Neuronal stem cell (in vitro differentiated cells): ENCODE data around the gene BOLL.

Experiments used
- DNase-seq: peaks from one replicate; pipeline ENCODE4 v3.0.0-alpha.2; 2013; ENCODE audit warnings: low spot score
- H2AFZ ChIP-seq: one replicate; pipeline ENCODE4 v1.6.1; 2013; ENCODE audit warnings: mild to moderate bottlenecking, low read length, inconsistent platforms
- H2AK5ac ChIP-seq: 2 replicates; pipeline ENCODE4 v1.6.1; 2013; ENCODE audit warnings: low read depth, mild to moderate bottlenecking, inconsistent platforms, low read length, moderate library complexity, mixed read lengths
- H2BK120ac ChIP-seq: 2 replicates; pipeline ENCODE4 v1.6.1; 2013; ENCODE audit warnings: low read depth, mild to moderate bottlenecking, inconsistent platforms, low read length, moderate library complexity, mixed read lengths
- H2BK12ac ChIP-seq: one replicate; pipeline ENCODE4 v1.6.1; 2013; ENCODE audit warnings: low read length, inconsistent platforms
- H2BK15ac ChIP-seq: 2 replicates; pipeline ENCODE4 v1.6.1; 2013; ENCODE audit warnings: mild to moderate bottlenecking, low read length, inconsistent platforms, mixed read lengths
- H2BK5ac ChIP-seq: one replicate; pipeline ENCODE4 v1.6.1; 2013; ENCODE audit warnings: inconsistent platforms, mild to moderate bottlenecking, low read length, moderate library complexity
- H3K14ac ChIP-seq: one replicate; pipeline ENCODE4 v1.6.1; 2013; ENCODE audit warnings: low read length, inconsistent platforms
- H3K18ac ChIP-seq: 2 replicates; pipeline ENCODE4 v1.6.1; 2013; ENCODE audit warnings: low read length, inconsistent platforms
- H3K23ac ChIP-seq: 2 replicates; pipeline ENCODE4 v1.6.1; 2013; ENCODE audit warnings: low read depth, mild to moderate bottlenecking, mixed read lengths, low read length, inconsistent platforms; ENCODE audit not compliant: poor library complexity
- H3K27ac ChIP-seq: replicated peaks from 3 replicates; pipeline ENCODE4 v1.5.1; 2013; ENCODE audit warnings: low read length, inconsistent platforms
- H3K27me3 ChIP-seq, 3 experiments: 2 replicates each; pipeline ENCODE4 v1.6.1; 2013; ENCODE audit warnings: low read length in 3 of 3, mild to moderate bottlenecking in 2 of 3, inconsistent platforms in 1 of 3, low read depth in 1 of 3, mixed read lengths in 1 of 3, moderate library complexity in 1 of 3; ENCODE audit not compliant: control insufficient read depth in 3 of 3, insufficient read depth in 3 of 3
- H3K36me3 ChIP-seq, 2 donors: replicated peaks in 1 of 2; 2 replicates each; pipeline ENCODE4 v1.6.1; 2013; ENCODE audit warnings: low read length in 2 of 2; ENCODE audit not compliant: control insufficient read depth in 2 of 2, insufficient read depth in 2 of 2
- H3K4ac ChIP-seq: 2 replicates; pipeline ENCODE4 v1.6.1; 2013; ENCODE audit warnings: inconsistent platforms, mild to moderate bottlenecking, low read length, moderate library complexity
- H3K4me1 ChIP-seq, 2 donors: 1 replicate in 1 of 2; 2 replicates in 1 of 2; pipeline ENCODE4 v1.6.1; 2013; ENCODE audit warnings: low read length in 2 of 2, low read depth in 1 of 2; ENCODE audit not compliant: control insufficient read depth in 2 of 2, insufficient read depth in 1 of 2
- H3K4me2 ChIP-seq: one replicate; pipeline ENCODE4 v1.6.1; 2013; ENCODE audit warnings: mild to moderate bottlenecking, low read length, inconsistent platforms; ENCODE audit not compliant: insufficient read depth, poor library complexity, severe bottlenecking
- H3K4me3 ChIP-seq, 2 donors: 2 replicates each; pipeline ENCODE4 v1.5.1; 2013; ENCODE audit warnings: low read length in 2 of 2, mild to moderate bottlenecking in 2 of 2, inconsistent platforms in 1 of 2, moderate library complexity in 1 of 2
- H3K79me1 ChIP-seq: one replicate; pipeline ENCODE4 v1.6.1; 2013; ENCODE audit warnings: low read depth, mild to moderate bottlenecking, inconsistent platforms, low read length, moderate library complexity
- H3K9ac ChIP-seq: one replicate; pipeline ENCODE4 v1.6.1; 2013; ENCODE audit warnings: mild to moderate bottlenecking, low read depth, low read length, inconsistent platforms; ENCODE audit not compliant: poor library complexity
- H3K9me3 ChIP-seq, 2 donors: replicated peaks in 1 of 2; 2 replicates each; pipeline versions ENCODE3 to v1.6.1; 2013; ENCODE audit warnings: low read length in 2 of 2, mild to moderate bottlenecking in 2 of 2, inconsistent platforms in 1 of 2, low read depth in 1 of 2, mixed read lengths in 1 of 2, moderate library complexity in 1 of 2; ENCODE audit not compliant: control insufficient read depth in 2 of 2, insufficient read depth in 1 of 2
- H4K8ac ChIP-seq: one replicate; pipeline ENCODE4 v1.6.1; 2013; ENCODE audit warnings: low read depth, mild to moderate bottlenecking, inconsistent platforms, low read length, moderate library complexity
- H4K91ac ChIP-seq: one replicate; pipeline ENCODE4 v1.6.1; 2013; ENCODE audit warnings: low read length, low read depth, mild to moderate bottlenecking, inconsistent platforms; ENCODE audit not compliant: poor library complexity
- WGBS, 2 donors: extraction: QIAGEN DNeasy Blood & Tissue Kit; methylation state at CpG; one replicate each; pipeline ENCODE4 v1.1.7; 2013; ENCODE audit warnings: missing lambda C conversion rate in 2 of 2, mixed read lengths in 1 of 2; ENCODE audit not compliant: insufficient read length in 2 of 2, insufficient replicate concordance in 1 of 2; ENCODE audit errors: extremely low coverage in 2 of 2; 5-methylcytosine and 5-hydroxymethylcytosine counted together

The BOLL gene

DNA sequence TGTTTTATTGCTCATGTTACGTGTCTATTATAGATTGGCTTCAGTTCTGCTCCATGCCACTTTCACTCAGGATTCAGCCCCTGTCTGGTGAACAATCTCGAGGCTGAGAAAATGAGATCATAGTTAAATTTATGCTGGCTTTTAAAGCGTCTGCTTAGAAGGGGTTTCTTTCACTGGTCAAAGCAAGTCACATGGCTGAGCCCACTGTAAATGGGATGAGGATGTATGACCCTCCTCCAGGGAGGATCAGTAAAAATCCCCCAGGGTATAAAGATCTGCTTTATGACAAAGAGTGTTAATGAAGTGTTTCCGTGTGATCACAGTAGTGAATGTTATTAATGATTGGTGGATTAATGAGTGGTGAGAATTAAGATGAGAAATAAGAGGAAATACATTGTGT is 13.1 kb upstream of the BOLL start:
- Histone ChIP-seq H4K8ac (no peak overlapping the region), H3K4me3 (no peak overlapping the region), H3K18ac (no peak overlapping the region), H2AK5ac (no peak overlapping the region), H2BK12ac (no peak overlapping the region), H4K91ac (no peak overlapping the region), H3K9me3 (no peaks in the 10 kb centered on the region), H3K36me3 (no peaks in the 10 kb centered on the region), H3K14ac (no peak overlapping the region), H3K4ac (no peak overlapping the region), H3K27me3 (peaks cover 0 to 24% (median 0%) of the 10 kb centered on the region in 3 experiments), H3K4me2 (no peak overlapping the region), H2BK5ac (no peak overlapping the region), H3K79me1 (no peaks in the 10 kb centered on the region), H3K4me1 (no peaks in the 10 kb centered on the region), H2BK120ac (no peak overlapping the region), H3K9ac (no peak overlapping the region), H2AFZ (no peak overlapping the region), H3K23ac (no peak overlapping the region), H2BK15ac (no peak overlapping the region), H3K27ac (no peak overlapping the region)
- WGBS, 2 donors = 100% methylated on average over 1 of the region's 4 CpGs; no CpG with 5 or more reads in 1 of the 2 donors
- no peak for DNase-seq

DNA sequence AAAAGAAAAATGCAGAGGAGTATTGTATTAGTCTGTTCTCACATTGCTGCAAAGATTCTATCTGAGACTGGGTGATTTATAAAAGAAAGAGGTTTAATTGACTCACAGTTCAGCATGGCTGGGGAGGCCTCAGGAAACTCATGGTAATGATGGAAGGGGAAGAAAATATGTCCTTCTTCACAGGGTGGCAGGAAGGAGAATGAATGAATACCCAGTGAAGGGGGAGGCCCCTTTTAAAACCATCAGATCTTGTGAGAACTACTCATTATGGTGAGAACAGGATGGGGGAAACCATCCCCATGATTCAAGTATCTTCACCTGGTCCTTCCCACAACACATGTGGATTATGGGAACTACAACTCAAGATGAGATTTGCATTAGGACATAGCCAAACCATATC is 10.2 kb upstream of the BOLL start:
- Histone ChIP-seq H3K36me3 (no peaks in the 10 kb centered on the region), H3K4me2 (no peak overlapping the region), H2BK5ac (no peak overlapping the region), H3K18ac (no peak overlapping the region), H3K9ac (no peak overlapping the region), H2BK15ac (no peak overlapping the region), H2BK12ac (no peak overlapping the region), H3K27ac (no peak overlapping the region), H3K4me3 (no peak overlapping the region), H3K23ac (no peak overlapping the region), H2AK5ac (no peak overlapping the region), H3K4ac (no peak overlapping the region), H2BK120ac (no peak overlapping the region), H3K4me1 (no peaks in the 10 kb centered on the region), H3K9me3 (no peaks in the 10 kb centered on the region), H2AFZ (no peak overlapping the region), H4K91ac (no peak overlapping the region), H4K8ac (no peak overlapping the region), H3K79me1 (no peaks in the 10 kb centered on the region), H3K27me3 (peaks cover 0 to 10% (median 0%) of the 10 kb centered on the region in 3 experiments), H3K14ac (no peak overlapping the region)
- no peak for DNase-seq

DNA sequence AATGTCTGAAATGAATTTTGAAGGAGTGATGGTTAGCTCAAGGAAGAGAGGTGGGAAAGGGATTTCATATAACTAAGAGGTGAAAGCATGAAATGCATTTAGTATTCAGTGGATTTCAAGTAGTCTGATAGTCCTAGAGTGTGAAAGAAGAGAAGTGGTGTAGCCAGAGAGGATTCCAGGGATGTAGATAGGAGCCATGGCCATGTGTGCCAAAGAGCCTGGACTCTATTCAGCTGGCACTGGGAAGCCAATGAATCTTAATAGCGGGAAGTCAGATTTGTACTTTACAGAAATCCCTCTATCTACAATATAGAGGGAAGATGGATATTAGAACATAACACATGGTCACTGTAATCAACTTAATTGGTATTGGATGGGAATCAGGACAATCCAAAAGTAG is 8.3 kb upstream of the BOLL start:
- Histone ChIP-seq H3K4me1 (no peaks in the 10 kb centered on the region), H2BK120ac (no peak overlapping the region), H3K14ac (no peak overlapping the region), H4K91ac (no peak overlapping the region), H3K36me3 (no peaks in the 10 kb centered on the region), H3K4ac (no peak overlapping the region), H3K9ac (no peak overlapping the region), H2AK5ac (no peak overlapping the region), H2BK15ac (no peak overlapping the region), H3K4me2 (no peak overlapping the region), H3K18ac (no peak overlapping the region), H4K8ac (no peak overlapping the region), H3K79me1 (no peaks in the 10 kb centered on the region), H2BK12ac (no peak overlapping the region), H3K27ac (no peak overlapping the region), H3K23ac (no peak overlapping the region), H3K4me3 (no peak overlapping the region), H2AFZ (no peak overlapping the region), H3K27me3 (peaks cover 0 to 4% (median 0%) of the 10 kb centered on the region in 3 experiments), H3K9me3 (no peaks in the 10 kb centered on the region), H2BK5ac (no peak overlapping the region)
- no CpG with 5 or more reads among the region's 1 CpG for WGBS, 2 donors
- no peak for DNase-seq

DNA sequence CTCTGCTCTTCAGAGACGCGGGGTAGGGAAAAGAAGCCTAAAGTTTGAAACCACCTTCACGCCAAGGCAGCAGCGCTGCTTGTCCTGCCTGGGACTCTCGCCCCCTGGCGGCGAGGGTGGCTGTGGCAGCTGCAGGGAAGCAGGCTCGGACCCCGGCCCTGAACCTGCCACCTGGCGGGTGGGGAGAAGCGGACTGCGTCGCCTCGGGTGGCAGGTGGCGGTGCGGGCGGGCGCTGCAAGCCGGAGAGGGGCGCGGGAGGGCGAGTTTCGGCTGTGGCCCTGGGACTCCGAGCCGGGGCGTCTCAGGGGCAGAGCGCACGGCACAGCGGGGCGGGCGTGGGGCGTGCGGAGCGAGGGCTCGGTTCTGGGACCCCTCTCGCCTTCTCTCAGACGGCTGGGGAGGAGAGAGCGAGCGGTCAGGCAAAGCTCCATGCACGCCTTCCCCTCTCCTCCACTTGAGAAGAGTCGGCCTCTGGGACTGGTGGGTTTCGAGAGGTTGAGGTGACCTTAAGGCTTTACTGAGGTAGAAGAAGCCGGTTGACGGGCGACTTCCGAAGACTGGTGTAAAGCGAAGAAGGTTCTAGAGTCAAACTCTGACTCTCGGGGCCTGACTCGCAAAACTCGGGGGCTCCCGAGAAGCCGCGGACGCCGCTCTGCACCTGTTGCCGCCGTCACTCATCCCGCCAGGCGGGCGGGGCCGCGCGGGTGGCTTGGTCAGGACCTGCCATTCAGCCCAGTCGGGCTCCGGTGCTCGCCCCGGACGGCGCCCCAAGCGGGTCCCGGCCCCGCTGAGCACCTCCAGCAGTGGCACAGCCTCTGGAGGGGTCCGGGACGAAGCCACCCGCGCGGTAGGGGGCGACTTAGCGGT is 1.1 kb upstream of the BOLL start:
- no CpG with 5 or more reads among the region's 79 CpGs for WGBS, 2 donors
- peak overlapping the region; percentile 94 for H3K18ac ChIP-seq
- no peak overlapping the region for H3K4ac ChIP-seq

More for the DNA sequence above, 1.1 kb upstream of the BOLL start:
- peak overlapping the region; percentile 85 for H4K91ac ChIP-seq
- H3K9me3 ChIP-seq = peaks cover 2 to 6% of the 10 kb centered on the region in 2 donors
- H3K27me3 ChIP-seq = peaks cover 0 to 12% (median 3%) of the 10 kb centered on the region in 3 experiments
- H2BK15ac ChIP-seq = peak overlapping the region; percentile 55
- DNase-seq = peak; percentile 24
- no peak overlapping the region for H2BK5ac ChIP-seq
- peak overlapping the region; percentile 68 for H3K9ac ChIP-seq
- no peak overlapping the region for H2AK5ac ChIP-seq
- H2BK120ac ChIP-seq = no peak overlapping the region
- peak overlapping the region; percentile 32 for H4K8ac ChIP-seq
- no peaks in the 10 kb centered on the region for H3K4me1 ChIP-seq
- H3K36me3 ChIP-seq = no peaks in the 10 kb centered on the region
- no peak overlapping the region for H3K27ac ChIP-seq
- no peak overlapping the region for H3K23ac ChIP-seq
- H2BK12ac ChIP-seq = peak overlapping the region; percentile 41
- peak overlapping the region; percentile 45 for H2AFZ ChIP-seq
- peak overlapping the region; percentile 82 for H3K4me2 ChIP-seq
- peaks cover 4% of the 10 kb centered on the region for H3K79me1 ChIP-seq
- H3K4me3 ChIP-seq = peak overlapping the region in 1 of 2 donors; percentile 80
- peak overlapping the region; percentile 31 for H3K14ac ChIP-seq
